Activated naive CD8-positive, alpha-beta T cell treated with anti-CD3 and anti-CD28 coated beads, Interleukin-2, amount 50 U/mL, for 16 hours (primary cell): ENCODE measurements around the gene MRPL39.

ENCODE experiments used
- DNase-seq: peaks from one replicate; pipeline ENCODE4 v3.0.0-alpha.2; 2020; ENCODE audit warnings: low read depth, low spot score

MRPL39 gene

DNA sequence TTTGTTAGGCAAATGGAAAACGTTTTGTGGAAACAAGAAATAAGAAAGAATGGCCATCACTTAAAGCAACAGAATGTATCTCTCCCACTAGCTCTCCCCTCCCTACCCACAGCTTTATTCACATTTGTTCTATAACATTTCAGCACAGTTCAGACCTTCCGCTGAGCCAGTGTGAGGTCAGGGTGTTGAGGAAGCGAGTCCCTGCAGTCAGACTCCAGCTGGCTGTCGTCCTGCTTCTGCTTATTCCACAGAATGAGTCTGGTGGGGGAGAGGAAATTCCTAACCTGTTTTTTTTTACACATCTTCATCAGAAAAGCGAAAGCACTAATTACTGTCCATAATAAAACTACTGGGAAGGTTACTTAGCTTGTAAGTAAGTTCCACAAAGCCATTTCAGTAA, 39.0 kb downstream of the MRPL39 start:
- DNase-seq: no peak

DNA sequence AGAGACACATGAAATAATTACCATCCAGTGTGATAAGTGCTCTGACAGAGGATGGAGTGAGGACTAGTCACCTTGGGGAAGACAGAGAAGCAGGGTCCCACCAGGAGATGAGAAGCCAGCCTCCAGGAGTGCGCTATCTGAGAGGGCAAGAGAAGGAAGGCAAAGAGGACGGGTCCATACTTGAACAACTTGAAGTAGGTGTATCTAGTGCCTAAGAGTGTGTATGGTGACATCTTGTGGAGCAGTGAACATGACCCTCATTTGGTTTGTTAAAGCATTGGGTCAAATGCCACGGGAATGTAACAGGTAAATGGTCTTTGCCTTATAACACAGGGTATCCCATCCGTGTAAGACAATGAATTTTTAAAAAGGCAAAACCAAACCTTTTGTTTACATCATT, 39.8 kb downstream of the MRPL39 start:
- no peak for DNase-seq

DNA sequence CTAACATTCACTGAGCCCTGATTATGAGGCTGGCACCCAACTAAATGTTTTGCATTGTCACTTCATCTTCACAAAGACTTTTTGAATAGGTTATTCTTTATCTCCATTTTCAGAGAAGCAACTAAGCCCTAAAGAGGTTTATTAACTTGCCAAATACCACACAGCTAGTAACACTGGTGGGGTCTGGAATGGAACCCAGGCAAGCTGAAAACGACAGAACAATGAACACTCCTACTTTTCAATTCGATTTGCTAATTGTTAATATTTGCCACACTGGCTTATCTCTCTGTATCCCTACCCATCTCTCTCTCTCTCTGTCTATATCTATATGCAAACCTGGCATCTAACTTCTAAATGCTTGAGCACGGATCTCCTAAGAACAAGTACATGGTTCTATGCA, 40.6 kb downstream of the MRPL39 start:
- no peak for DNase-seq

DNA sequence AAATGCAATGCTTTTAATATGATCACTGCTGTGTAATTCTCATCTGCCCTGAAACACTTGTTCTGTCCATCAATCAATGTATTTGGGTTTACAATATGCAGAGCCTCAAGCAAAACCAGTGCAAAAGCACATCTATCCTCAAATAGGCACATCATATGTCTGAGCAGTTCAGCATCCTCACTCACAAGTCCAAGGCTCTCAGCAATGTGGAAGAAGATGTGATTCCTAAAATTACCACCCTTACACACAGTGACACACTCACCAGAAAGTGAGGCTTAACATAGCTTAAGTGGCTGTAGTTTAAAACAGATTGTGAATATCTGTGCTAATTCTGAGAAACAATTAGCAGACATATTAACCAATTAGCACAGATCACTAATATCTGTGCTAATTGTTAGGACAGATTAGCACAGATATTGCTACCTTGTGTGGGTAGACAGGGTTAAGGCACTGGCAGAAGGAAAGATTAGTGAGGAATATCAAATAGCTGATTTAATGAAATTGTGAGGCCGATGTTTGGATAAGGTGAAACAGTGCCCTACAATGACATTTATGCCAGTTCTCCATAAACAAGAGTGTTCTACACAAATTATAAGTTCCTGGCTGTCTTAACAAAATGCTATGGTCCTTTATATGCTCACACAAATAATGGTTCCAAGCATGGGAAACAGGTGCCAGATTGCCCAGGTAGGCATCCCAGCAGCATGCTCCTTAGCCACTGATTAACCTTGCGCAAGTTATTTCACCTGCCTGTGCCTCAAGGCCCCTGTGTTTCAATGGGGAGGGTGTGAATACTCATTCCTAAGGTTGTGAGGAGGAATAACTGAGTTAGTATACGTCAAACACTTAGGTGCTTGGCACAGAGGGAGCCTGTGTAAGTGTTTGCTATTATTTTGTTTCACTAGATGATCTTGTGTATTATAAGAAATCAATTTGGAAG, 41.7 kb downstream of the MRPL39 start:
- no peak for DNase-seq

DNA sequence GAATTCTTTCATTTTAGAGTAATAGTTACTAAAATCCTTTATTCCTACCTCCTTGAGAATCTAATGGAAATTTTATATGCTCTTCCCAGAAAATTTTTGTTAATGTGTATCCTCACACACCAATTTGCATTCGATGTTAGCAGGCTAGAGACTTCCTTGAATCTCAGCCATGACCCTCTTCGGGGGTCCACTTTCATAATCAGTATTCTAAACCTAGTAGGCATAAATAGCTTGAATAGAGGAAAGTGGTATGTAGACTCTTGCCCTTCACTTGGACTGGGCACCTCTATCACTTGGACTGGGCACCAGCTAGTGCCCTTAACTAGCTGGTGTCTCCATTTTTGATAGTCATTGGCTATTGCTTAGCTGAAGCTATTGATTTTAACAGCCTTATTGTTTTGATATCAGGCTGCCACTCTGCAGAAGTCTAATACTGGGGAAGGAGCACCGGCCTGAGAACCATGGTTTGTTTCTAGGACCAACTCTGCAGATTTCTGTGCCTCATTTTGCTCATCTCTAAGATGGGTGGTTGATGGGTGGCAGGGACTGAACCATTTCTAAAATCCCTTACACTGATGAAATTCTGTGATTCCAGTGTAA, 42.8 kb downstream of the MRPL39 start:
- DNase-seq: no peak

DNA sequence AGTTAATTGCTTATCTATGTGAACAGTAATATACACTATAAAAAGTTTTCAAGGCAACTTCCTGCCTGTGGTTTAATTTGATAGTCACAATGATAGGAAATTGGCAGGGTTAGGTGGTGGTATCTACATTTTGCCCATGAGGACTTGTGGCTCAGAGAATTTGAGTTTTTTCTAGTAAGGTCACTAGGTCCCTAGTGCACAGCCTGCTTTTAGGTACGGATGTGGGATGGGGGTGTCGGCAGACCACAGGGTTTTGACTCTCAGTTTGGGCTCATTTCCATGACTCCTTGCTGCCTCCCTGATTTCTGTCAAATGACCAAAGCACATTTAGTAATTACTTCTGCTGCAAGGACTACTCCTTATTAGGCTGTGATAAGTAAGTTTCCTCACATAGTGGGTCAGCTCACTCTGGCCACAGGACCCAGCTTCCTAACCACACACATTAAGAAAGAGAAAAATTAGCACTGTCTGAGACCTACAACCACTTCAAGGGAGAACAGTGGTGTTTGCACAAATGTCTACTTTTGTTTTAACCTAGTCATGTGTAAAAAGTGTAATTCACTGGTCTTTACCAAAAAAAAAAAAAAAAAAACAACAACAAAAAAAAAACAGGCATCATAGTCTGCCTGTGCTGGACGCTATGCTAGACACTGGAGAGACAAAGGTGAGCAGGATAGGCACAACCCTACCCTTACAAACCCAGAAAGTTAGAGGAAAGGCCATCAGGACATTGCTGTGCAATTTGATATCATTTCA, 43.7 kb downstream of the MRPL39 start:
- DNase-seq: no peak

DNA sequence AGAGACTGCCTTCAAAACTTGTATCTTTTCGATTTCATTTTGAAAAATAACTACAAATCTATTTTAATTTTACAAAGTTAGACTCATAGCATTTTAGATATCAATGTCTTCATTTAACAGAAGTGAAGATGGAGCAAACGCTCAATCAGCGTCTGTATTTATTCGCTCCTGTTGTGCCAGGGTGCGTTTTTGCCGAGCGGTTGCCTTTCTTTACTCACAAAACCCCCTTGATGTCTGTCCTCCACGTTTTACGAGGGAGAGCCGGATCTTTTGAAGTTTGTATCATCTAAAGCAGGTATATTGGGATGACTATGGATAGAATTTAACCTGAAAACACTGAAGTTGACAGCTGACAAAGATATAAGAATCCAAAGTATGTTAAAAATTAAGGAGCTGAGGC, 44.6 kb downstream of the MRPL39 start:
- DNase-seq: no peak

DNA sequence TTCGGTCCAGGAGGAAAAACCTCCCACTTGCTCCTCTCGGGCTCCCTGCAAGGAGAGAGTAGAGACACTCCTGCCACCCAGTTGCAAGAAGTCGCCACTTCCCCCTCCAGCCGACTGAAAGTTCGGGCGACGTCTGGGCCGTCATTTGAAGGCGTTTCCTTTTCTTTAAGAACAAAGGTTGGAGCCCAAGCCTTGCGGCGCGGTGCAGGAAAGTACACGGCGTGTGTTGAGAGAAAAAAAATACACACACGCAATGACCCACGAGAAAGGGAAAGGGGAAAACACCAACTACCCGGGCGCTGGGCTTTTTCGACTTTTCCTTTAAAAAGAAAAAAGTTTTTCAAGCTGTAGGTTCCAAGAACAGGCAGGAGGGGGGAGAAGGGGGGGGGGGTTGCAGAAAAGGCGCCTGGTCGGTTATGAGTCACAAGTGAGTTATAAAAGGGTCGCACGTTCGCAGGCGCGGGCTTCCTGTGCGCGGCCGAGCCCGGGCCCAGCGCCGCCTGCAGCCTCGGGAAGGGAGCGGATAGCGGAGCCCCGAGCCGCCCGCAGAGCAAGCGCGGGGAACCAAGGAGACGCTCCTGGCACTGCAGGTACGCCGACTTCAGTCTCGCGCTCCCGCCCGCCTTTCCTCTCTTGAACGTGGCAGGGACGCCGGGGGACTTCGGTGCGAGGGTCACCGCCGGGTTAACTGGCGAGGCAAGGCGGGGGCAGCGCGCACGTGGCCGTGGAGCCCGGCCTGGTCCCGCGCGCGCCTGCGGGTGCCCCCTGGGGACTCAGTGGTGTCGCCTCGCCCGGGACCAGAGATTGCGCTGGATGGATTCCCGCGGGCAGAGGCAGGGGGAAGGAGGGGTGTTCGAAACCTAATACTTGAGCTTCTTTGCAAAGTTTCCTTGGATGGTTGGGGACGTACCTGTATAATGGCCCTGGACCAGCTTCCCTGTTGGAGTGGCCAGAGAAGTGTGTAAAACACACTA, 45.3 kb downstream of the MRPL39 start:
- DNase-seq: peak; percentile 73

DNA sequence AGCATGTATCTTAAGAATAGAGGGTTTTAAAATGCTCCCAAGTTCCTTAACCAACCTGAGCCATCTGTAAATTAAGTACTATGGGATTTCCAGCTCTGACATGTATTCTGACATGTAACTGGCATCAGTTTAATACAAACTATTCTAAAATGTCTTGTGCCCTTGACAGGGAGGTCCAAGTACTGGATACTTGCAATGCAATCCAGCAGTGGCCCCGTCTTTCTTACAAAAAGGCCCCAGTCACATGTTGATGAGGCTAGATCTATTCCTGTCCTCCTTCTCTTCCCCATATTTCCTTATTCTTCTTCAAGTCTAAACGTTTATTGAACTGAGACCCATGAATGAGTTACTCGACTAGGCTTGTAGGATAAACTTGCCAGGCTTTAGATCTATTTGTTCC, 46.4 kb downstream of the MRPL39 start:
- no peak for DNase-seq

DNA sequence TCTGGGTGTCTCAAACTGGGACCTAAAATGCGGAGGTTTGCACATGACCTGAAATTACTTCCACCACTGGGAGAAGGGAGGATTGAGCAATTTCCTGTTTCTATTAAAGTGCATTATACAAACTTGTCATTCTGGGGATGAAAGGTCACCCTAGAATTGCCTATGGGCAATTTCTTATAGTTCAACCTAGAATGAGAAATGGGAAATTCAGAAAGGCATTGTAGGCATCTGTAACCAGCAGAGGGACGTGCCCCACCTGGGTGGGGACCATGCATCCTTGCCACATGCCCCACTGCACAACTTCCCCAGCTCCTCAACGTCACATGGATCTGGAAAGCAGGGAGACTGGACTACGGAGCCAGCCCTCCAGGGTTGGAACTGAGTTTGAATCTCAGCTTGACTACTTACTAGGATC, 47.0 kb downstream of the MRPL39 start:
- DNase-seq: no peak

DNA sequence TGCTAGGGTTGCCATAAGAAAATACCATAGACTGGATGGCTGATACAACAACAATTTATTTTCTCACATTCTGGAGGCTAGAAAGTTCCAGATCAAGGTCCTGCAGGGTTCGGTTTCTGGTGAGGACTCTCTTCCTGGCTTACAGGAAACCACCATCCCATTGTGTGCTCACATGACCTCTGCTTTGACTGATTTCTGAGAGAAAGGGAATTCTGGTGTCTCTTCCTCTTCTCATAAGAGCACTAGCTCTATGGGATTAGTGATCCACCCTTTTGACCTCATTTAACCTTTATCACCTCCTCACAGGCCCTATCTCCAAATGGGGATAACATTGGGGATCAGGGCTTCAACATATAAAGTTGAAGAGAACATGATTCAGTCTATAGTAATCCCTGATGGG, 47.5 kb downstream of the MRPL39 start:
- DNase-seq: no peak

DNA sequence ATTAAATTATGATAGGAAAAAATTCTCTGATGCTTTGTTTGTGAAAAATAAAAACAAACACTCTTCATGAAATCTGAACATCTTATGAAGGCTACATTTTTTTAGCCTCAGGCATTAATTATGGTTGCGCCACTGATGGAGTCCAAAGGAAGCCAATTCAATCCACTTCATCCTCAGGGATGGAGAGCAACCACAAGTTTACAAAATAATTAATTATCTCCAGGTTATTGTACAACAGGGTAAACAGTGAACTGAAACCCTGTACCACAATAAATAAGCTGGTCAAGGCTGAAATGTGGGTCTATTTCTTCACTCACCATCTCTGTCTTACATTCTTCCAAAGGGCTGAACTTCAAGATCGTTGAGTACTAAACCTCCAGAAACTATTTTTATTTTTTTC, 49.2 kb downstream of the MRPL39 start:
- no peak for DNase-seq

DNA sequence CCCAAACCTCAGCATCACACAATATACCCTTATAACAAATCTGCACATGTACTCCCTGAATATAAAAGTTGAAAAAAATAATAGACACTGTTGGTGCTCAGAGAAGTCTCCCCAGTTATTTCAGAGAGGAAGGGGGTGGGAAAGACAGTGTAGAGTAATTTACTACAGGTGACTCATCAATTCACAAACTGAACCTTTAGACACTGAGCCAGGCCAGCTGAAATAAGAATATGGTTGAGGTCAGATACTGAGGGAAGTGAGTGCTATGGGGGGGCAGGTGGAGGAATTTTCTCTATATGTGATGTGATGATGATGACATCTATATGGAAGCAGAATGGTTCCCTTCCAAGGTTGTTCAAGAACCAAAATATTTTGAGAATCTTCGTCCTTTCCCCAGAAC, 50.1 kb downstream of the MRPL39 start:
- no peak for DNase-seq

DNA sequence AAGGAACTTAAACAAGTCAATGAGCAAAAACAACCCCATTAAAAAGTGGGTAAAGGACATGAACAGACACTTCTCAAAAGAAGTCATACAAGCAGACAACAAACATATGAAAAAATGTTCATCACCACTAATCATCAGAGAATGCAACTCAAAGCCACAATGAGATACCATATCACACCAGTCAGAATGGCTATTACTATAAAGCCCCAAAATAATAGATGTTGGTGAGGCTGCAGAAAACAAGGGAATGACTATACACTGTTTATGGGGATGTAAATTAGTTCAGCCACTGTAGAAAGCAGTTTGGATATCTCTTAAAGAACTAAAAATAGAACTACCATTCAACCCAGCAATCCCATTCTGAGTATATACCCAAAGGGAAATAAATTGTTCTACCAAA, 51.2 kb downstream of the MRPL39 start:
- no peak for DNase-seq

DNA sequence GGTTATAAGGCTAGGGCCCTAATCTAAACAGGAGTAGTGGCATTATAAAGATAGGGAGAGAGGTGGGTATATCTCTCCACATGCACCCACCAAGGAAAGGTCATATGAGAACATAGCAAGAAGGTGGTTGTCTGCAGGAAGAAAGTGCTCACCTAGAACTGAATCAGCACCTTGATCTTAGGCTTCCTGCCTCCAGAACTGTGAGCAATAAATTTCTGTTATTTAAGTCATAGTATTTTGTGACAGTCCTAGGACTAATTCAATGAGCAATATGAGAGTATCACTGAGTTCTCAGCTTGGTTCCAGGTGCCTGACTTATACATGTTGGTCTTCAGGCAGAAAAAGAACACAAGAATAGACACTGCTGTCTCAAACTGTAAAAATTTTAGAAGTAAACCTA, 51.8 kb downstream of the MRPL39 start:
- no peak for DNase-seq

DNA sequence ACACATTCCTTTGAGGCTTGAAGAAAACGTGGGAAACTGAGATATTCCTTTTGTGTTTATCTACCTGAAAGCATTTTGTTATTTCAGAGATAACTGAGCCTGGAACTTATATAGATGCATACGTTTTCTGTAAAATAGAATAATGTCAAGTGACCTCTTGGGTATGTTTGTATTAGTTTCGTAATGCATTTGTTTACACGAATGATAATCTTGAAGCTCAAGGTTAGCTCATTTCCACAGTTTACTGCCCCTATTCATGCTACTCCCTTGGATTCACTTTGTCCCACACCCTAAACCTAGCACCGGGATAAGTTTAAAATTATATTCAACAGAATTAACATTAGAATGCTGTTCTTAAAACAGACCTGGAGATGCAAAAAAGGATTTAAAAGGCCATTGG, 54.4 kb downstream of the MRPL39 start:
- DNase-seq: no peak

DNA sequence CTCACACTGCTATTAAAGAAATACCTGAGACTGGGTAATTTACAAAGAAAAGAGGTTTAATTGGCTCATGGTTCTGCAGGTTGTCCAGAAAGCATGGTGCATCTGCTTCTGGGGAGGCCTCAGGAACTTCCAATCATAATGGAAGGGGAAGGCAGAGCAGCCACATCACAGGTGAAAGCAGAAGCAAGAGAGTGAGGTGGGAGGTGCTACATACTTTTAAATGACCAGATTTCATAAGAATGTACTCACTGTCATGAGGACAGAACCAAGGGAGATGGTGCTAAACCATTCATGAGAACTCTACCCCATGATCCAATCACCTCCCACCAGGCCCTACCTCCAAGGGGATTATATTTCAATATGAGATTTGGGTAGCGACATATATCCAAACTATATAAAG, 55.7 kb downstream of the MRPL39 start:
- no peak for DNase-seq

DNA sequence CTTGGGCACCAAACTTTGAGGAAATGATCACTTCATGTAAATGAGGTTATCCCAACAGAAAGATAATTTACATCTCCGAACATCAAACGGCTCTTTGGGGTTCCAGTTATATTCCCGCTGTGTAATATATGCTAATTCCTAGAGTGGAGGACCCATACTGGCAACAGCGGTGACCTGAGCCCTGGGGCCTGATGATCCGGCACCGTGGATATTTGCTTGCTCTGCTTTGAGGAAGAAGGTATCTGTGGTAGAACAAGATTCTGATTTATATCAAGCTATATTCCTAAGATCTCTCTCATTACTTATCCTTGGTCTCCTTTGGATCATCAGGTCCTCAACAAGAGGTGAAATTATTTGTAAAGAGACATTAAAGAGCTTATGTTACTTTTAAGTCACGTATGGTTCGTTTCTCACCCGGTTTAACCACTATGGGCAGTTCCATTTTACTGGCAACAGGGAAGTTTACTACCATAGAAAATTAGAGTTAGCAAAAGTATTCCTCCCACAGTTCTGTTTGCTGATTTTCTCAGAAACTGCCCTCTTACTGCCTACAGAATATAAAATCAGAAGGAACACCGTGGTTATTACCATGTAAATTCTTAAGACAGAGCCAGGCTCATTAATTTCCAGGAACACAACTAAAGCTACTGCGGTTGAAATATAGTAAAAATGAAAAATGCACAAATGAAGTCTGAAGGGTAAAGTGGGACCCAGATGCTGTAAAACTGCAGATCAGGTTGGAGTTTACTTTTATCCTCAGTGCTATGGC, 56.7 kb downstream of the MRPL39 start:
- DNase-seq: no peak

DNA sequence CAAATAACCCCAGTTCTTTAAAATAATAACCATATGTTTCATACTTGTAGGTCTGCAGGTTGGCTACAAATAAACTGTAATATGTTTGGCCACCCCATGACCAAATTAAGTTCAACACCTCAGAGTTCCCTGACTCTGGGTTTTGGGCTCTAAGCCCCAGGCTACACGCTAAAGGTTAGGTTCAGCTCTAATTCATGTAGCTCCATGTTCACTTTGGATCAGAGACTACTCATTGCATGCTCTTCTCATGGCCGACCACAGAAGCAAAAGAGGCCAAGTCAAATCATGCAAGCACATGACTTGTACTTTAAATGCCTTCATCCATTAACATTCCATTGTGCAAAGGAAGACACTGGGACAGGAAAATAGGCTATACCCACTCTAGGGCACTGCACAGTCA, 66.2 kb downstream of the MRPL39 start:
- no peak for DNase-seq

DNA sequence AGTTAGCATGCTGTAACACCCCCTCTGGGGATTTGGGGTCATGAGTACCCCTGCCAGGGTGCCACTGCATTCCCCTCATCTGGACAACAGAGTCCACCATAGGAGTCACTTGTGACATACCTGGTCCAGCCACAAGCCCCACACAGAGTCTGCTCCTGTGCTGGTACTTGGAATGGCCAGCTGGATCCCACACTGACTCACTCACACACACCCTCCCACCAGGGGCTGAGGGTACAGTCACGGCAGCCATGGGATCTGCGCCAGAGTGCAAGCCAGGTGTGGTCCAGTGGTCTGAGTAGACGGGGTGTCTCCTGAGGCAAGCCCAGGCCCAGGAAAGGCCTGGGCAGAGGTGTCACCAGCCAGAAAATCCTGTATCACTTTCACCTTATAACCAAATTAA, 67.7 kb downstream of the MRPL39 start:
- DNase-seq: no peak

DNA sequence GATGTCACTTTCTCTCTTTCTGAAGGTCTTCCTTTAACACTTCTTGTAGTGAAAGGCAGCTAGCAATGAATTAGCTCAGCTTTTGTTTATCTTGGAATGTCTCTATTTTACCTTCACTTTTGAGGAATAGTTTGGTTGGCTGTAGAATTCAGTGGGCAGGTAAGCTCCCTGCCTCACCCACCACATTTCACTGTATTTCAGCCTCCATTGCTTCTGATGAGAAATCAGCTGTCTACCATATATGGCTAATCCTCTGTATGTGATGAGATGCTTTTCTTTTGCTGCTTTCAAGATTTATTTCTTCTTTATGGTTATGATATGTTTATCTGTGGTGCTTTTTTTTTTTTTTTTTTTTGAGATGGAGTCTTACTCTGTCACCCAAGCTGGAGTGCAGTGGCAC, 70.1 kb downstream of the MRPL39 start:
- DNase-seq: no peak
